Activated CD8-positive, alpha-beta memory T cell treated with anti-CD3 and anti-CD28 coated beads, Interleukin-2, amount 50 U/mL, for 24 hours (primary cell): ENCODE data around the gene ASCL5.

Experiments used
- DNase-seq: peaks from one replicate; pipeline ENCODE4 v3.0.0-alpha.2; 2020; ENCODE audit errors: extremely low read depth

The ASCL5 gene

GRCh38 chr1:201111156-201111555, 15.8 kb downstream of the ASCL5 start:
- no peak for DNase-seq

- no peak for DNase-seq
Observed at GRCh38 chr1:201110616-201111015, 16.4 kb downstream of the ASCL5 start.

- DNase-seq = no peak
Observed at GRCh38 chr1:201110138-201110537, 16.8 kb downstream of the ASCL5 start.

- no peak for DNase-seq
Observed at GRCh38 chr1:201109651-201110050, 17.3 kb downstream of the ASCL5 start.

- DNase-seq = no peak
Observed at GRCh38 chr1:201108614-201109013, 18.4 kb downstream of the ASCL5 start.

- DNase-seq = no peak
Observed at GRCh38 chr1:201105688-201106087, 21.3 kb downstream of the ASCL5 start.

GRCh38 chr1:201104141-201104540, 22.8 kb downstream of the ASCL5 start:
- DNase-seq = no peak

GRCh38 chr1:201103666-201104065, 23.3 kb downstream of the ASCL5 start:
- no peak for DNase-seq

GRCh38 chr1:201100169-201100930, 26.6 kb downstream of the ASCL5 start:
- no peak for DNase-seq

GRCh38 chr1:201098992-201099677, 27.8 kb downstream of the ASCL5 start:
- DNase-seq = no peak

- no peak for DNase-seq
Observed at GRCh38 chr1:201096977-201097856, 29.8 kb downstream of the ASCL5 start.

GRCh38 chr1:201096041-201096461, 30.9 kb downstream of the ASCL5 start:
- no peak for DNase-seq

- no peak for DNase-seq
Observed at GRCh38 chr1:201095581-201095980, 31.4 kb downstream of the ASCL5 start.

GRCh38 chr1:201094832-201095231, 32.2 kb downstream of the ASCL5 start:
- no peak for DNase-seq

GRCh38 chr1:201093962-201094361, 33.0 kb downstream of the ASCL5 start:
- no peak for DNase-seq

- no peak for DNase-seq
Observed at GRCh38 chr1:201093561-201093960, 33.4 kb downstream of the ASCL5 start.

- DNase-seq = no peak
Observed at GRCh38 chr1:201092738-201093137, 34.2 kb downstream of the ASCL5 start.

- DNase-seq = no peak
Observed at GRCh38 chr1:201091256-201091655, 35.7 kb downstream of the ASCL5 start.

GRCh38 chr1:201090541-201090940, 36.4 kb downstream of the ASCL5 start:
- no peak for DNase-seq

- DNase-seq = no peak
Observed at GRCh38 chr1:201089596-201089995, 37.4 kb downstream of the ASCL5 start.

GRCh38 chr1:201088901-201089525, 38.0 kb downstream of the ASCL5 start:
- no peak for DNase-seq

- DNase-seq = no peak
Observed at GRCh38 chr1:201088395-201088794, 38.6 kb downstream of the ASCL5 start.
